Measurements from ENCODE around the gene CADM1.

GRCh38 chr11:115324581-115325432 lies 179.4 kb downstream of the CADM1 start:
- TF ChIP-seq CTCF (IDR thresholded peaks at IDR 0.05) (peak; percentile 58 to 77 (median 72)), EP300 (IDR thresholded peaks at IDR 0.05) (no peak), POLR2A (IDR thresholded peaks at IDR 0.05) (no peak)
